GM12891 (cell line): ENCODE data around the gene RASA3.

Source experiments
- DNase-seq: peaks from one replicate; pipeline ENCODE4 v3.0.0; 2011; ENCODE audit warnings: low spot score; ENCODE audit not compliant: insufficient read length
- FAIRE-seq: peaks from 2 replicates; lab custom pipeline; 2011; peaks lifted over from hg19 to GRCh38; lab: Jason Lieb, UNC
- PAX5 ChIP-seq: IDR thresholded peaks from 2 replicates; pipeline ENCODE4 v1.6.1; 2011; ENCODE audit warnings: low read length, moderate library complexity, mild to moderate bottlenecking; ENCODE audit not compliant: insufficient read depth, severe bottlenecking
- POLR2A ChIP-seq: IDR thresholded peaks from 2 replicates; pipeline ENCODE4 v1.6.1; 2011; ENCODE audit warnings: low read depth, low read length, control low read depth
- POLR2AphosphoS5 ChIP-seq: IDR thresholded peaks from 2 replicates; pipeline ENCODE4 v1.6.1; 2011; ENCODE audit warnings: low read depth, low read length, control low read depth
- POU2F2 ChIP-seq: IDR thresholded peaks from 2 replicates; pipeline ENCODE4 v1.6.1; 2011; ENCODE audit warnings: low read depth, mild to moderate bottlenecking, control low read depth, low read length, moderate library complexity
- SPI1 ChIP-seq: IDR thresholded peaks from 2 replicates; pipeline ENCODE4 v1.6.1; 2011; ENCODE audit warnings: low read depth, low read length, control low read depth
- TAF1 ChIP-seq: IDR thresholded peaks from 2 replicates; pipeline ENCODE4 v1.6.1; 2011; ENCODE audit warnings: low read depth, low read length, control low read depth

Gene RASA3

DNA sequence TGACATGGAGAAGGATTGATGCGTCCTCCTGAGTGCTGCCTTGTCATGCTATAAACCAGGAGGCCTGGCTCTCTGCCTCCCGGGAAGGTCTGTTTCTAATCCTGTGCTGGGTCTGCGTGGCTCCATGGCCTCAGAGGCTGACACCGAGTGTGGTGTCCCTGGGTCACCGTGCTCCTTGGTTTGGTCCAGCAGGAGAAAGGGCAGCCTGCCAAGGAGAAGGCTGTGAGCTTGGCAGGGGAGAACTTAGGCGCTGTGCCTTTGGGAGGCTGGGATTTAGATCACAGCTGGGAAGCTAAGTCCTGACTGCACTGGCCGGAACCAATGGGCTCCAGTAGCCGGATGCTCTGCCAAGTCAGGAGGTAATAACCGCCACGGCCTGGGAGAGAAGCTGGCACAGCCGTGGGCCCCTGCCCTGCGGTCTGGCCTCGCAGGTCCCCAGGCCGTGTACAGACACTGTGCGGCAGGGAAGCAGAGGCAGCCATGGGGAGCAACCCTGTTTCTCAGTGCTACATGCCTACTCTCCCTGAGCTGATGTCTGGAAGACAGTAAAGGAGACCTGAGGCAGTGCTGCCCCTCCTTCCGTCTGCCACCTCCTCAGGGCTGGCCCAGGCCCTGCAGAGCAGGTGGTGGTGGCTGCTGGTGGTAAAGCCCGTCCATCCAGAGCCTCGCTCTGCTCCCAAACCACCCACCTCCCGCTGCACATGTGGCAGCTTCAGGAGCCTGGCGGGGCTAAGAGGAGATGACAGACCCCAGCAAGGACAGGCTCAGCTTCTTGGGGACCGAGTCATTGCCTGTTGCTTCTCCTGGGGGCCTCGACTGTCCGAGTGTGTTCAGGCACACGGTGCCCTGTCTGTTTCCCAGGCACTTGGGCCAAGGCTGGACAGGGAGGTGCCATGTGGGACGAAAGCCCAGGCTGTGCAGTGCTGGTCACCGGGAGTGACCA, 203.5 kb downstream of the RASA3 start:
- no peak for TF ChIP-seq PAX5
- TF ChIP-seq SPI1 = no peak
- no peak for TF ChIP-seq TAF1
- no peak for TF ChIP-seq POLR2AphosphoS5
- TF ChIP-seq POLR2A = no peak
- no peak for TF ChIP-seq POU2F2
- FAIRE-seq (no peak), DNase-seq (no peak)
